GM12878 (cell line): Measurements from ENCODE around the gene GTSE1. TPM values are rescaled to one million over a fixed set of nuclear protein-coding genes. Genes with fewer than 3 reads are reported as not detected.

Experiments
- ATAC-seq: fragments of 200-7000 bp; cut with Tn5 transposase; 3 replicates; pipeline ENCODE4 v1.9.1; 2020; ENCODE audit warnings: mild to moderate bottlenecking, moderate library complexity
- BruUV-seq: library from RNA; stranded (reverse); fragments of 400-500 nt; replicated peaks from 2 replicates; lab custom pipeline; 2021; lab: Mats Ljungman, UMichigan
- CTCF ChIA-PET: fragments of 300-600 bp; sonication (Branson Sonifier 250); formaldehyde crosslinking; extraction: SDS; loops from one replicate; lab custom pipeline; 2021; ENCODE audit warnings: inconsistent platforms; lab: Yijun Ruan, JAX
- POLR2A ChIA-PET: fragments of 350-600 bp; formaldehyde crosslinking; extraction: SDS; loops from one replicate; lab custom pipeline; 2021; ENCODE audit warnings: inconsistent platforms; lab: Charles Lee
- RAD21 ChIA-PET: fragments of 300-600 bp; sonication (Branson Sonifier 250); formaldehyde crosslinking; loops from one replicate; lab custom pipeline; 2023; ENCODE audit warnings: antibody characterized with exemption; ENCODE audit not compliant: unreplicated experiment; lab: Charles Lee
- SMC1A ChIA-PET: fragments of 300-600 bp; sonication (Branson Sonifier 250); formaldehyde crosslinking; loops from one replicate; lab custom pipeline; 2023; ENCODE audit not compliant: unreplicated experiment, uncharacterized antibody; lab: Charles Lee
- DNase-seq: peaks from one replicate; pipeline ENCODE4 v3.0.0-alpha.2; 2011; ENCODE audit warnings: low read depth, low spot score
- FAIRE-seq: peaks from 3 replicates; lab custom pipeline; 2011; peaks lifted over from hg19 to GRCh38; lab: Jason Lieb, UNC
- H2AFZ ChIP-seq: 2 replicates; pipeline ENCODE4 v1.6.0; 2011; ENCODE audit warnings: low read depth, low read length, control low read depth; ENCODE audit not compliant: control insufficient read depth
- H3K27ac ChIP-seq: 2 replicates; pipeline ENCODE4 v1.5.1; 2011; ENCODE audit warnings: control low read depth; ENCODE audit not compliant: control insufficient read depth, insufficient read depth
- H3K27me3 ChIP-seq, 2 experiments: replicated peaks in 1 of 2; 2 replicates each; pipeline versions ENCODE4 v1.6.0 to v1.6.1; 2011; ENCODE audit warnings: low read length in 1 of 2; ENCODE audit not compliant: control insufficient read depth in 2 of 2, insufficient read depth in 2 of 2
- H3K36me3 ChIP-seq, 2 experiments: 2 replicates each; pipeline ENCODE4 v1.5.1; 2011; ENCODE audit warnings: low read length in 1 of 2; ENCODE audit not compliant: control insufficient read depth in 2 of 2, insufficient read depth in 2 of 2
- H3K4me1 ChIP-seq: 2 replicates; pipeline ENCODE4 v1.6.1; 2011; ENCODE audit warnings: mild to moderate bottlenecking, low read length, moderate library complexity, mixed read lengths; ENCODE audit not compliant: control insufficient read depth, insufficient read depth
- H3K4me2 ChIP-seq: 2 replicates; pipeline ENCODE4 v1.6.0; 2011; ENCODE audit warnings: control low read depth; ENCODE audit not compliant: control insufficient read depth, insufficient read depth
- H3K4me3 ChIP-seq: fragments of 200-600 bp; sonication (generic); 2 replicates; pipeline ENCODE4 v1.5.1; 2016
- H3K79me2 ChIP-seq: 2 replicates; pipeline ENCODE4 v1.6.0; 2011; ENCODE audit warnings: low read length; ENCODE audit not compliant: control insufficient read depth, insufficient read depth
- H3K9ac ChIP-seq: 2 replicates; pipeline ENCODE4 v1.8.0; 2011; ENCODE audit warnings: low read length, control low read depth, mixed read lengths; ENCODE audit not compliant: control insufficient read depth, insufficient read depth
- H3K9me3 ChIP-seq: replicated peaks from 3 replicates; pipeline ENCODE4 v1.5.1; 2011; ENCODE audit warnings: mild to moderate bottlenecking, low read length; ENCODE audit not compliant: control insufficient read depth, insufficient read depth
- H4K20me1 ChIP-seq: 2 replicates; pipeline ENCODE4 v1.6.0; 2011; ENCODE audit not compliant: control insufficient read depth, insufficient read depth
- ATF7 ChIP-seq: fragments of 450-650 bp; IDR thresholded peaks from 2 replicates; pipeline ENCODE4 v1.6.1; 2016; ENCODE audit warnings: low read depth, mild to moderate bottlenecking
- CBX5 ChIP-seq: sonication (generic); IDR thresholded peaks from 2 replicates; pipeline ENCODE4 v1.6.1; 2016; ENCODE audit warnings: low read depth, moderate library complexity, mild to moderate bottlenecking, inconsistent platforms
- EZH2 ChIP-seq: IDR thresholded peaks from 2 replicates; pipeline ENCODE4 v1.6.1; 2012; ENCODE audit warnings: low read depth, mild to moderate bottlenecking, control low read depth, inconsistent platforms, low read length, borderline replicate concordance; ENCODE audit not compliant: control insufficient read depth
- FOXK2 ChIP-seq: fragments of 450-650 bp; IDR thresholded peaks from 2 replicates; pipeline ENCODE4 v1.6.1; 2017; ENCODE audit warnings: mild to moderate bottlenecking, moderate library complexity
- GABPA ChIP-seq: IDR thresholded peaks from 2 replicates; pipeline ENCODE4 v1.6.1; 2014; ENCODE audit warnings: antibody characterized with exemption, low read depth, mild to moderate bottlenecking, inconsistent platforms
- JUND ChIP-seq: IDR thresholded peaks from 2 replicates; pipeline ENCODE4 v1.6.1; 2012; ENCODE audit warnings: low read depth, mild to moderate bottlenecking, low read length, improper control_type of control experiment, moderate library complexity
- KAT2A ChIP-seq: conservative IDR thresholded peaks from 2 replicates; pipeline ENCODE4 v1.6.1; 2011; ENCODE audit warnings: low read depth, low read length; ENCODE audit not compliant: control insufficient read depth
- NFYA ChIP-seq: IDR thresholded peaks from 2 replicates; pipeline ENCODE4 v1.6.1; 2011; ENCODE audit warnings: low read depth, mild to moderate bottlenecking, low read length, improper control_type of control experiment, borderline replicate concordance
- NFYB ChIP-seq: IDR thresholded peaks from 2 replicates; pipeline ENCODE4 v1.6.1; 2011; ENCODE audit warnings: low read depth, mild to moderate bottlenecking, low read length, improper control_type of control experiment, moderate library complexity; ENCODE audit not compliant: insufficient read depth
- NR2C1 ChIP-seq: fragments of 450-650 bp; IDR thresholded peaks from 2 replicates; pipeline ENCODE4 v1.6.1; 2017; ENCODE audit warnings: antibody characterized with exemption, mild to moderate bottlenecking, moderate library complexity
- NR2C2 ChIP-seq: IDR thresholded peaks from 2 replicates; pipeline ENCODE4 v1.6.1; 2011; ENCODE audit warnings: borderline replicate concordance, low read depth; ENCODE audit not compliant: control insufficient read depth, insufficient read length
- PAX8 ChIP-seq: fragments of 450-650 bp; IDR thresholded peaks from 2 replicates; pipeline ENCODE4 v1.6.1; 2017; ENCODE audit warnings: mild to moderate bottlenecking, moderate library complexity
- SUPT20H ChIP-seq: IDR thresholded peaks from 2 replicates; pipeline ENCODE4 v1.6.1; 2011; ENCODE audit warnings: low read depth, mild to moderate bottlenecking, low read length, moderate library complexity, borderline replicate concordance; ENCODE audit not compliant: control insufficient read depth
- TARDBP ChIP-seq: IDR thresholded peaks from 2 replicates; pipeline ENCODE4 v1.6.1; 2016; ENCODE audit warnings: borderline replicate concordance
- WRNIP1 ChIP-seq: IDR thresholded peaks from 2 replicates; pipeline ENCODE4 v1.6.1; 2011; ENCODE audit warnings: low read depth, low read length, improper control_type of control experiment, borderline replicate concordance
- WGBS: methylation state at CpG from one replicate; pipeline ENCODE4 v1.1.6; 2016; ENCODE audit warnings: low lambda C conversion rate; ENCODE audit not compliant: insufficient replicate concordance, insufficient coverage; ENCODE audit errors: missing lambda C conversion rate; 5-methylcytosine and 5-hydroxymethylcytosine counted together
- in situ Hi-C: fragments of 300-500 bp; cut with MboI; formaldehyde crosslinking; loops from 9 replicates; pipeline ENCODE4 v1.14.3; 2018; ENCODE audit warnings: mixed read lengths
- intact Hi-C: fragments of 100-400 bp; cut with micrococcal nuclease; formaldehyde crosslinking; loops from one replicate; pipeline ENCODE4 v1.14.2; 2022; ENCODE audit not compliant: unreplicated experiment
- polyA plus RNA-seq, 11 experiments: library from polyadenylated mRNA; depleted of rRNA in 4 of 11; unstranded in 6 of 11; stranded (reverse) in 5 of 11; fragments of >200 nt; fragmentation: Nextera tagmentation in 4 of 11; fragmentation: Illumina TruSeq in 1 of 11; extraction: Ambion mirVana in 4 of 11; extraction: Trizol in 1 of 11; gene quantifications; 1 replicate in 1 of 11; 2 replicates in 10 of 11; pipeline versions ENCODE4 v1.2.1 to v1.2.3, GENCODE V29; 2011 to 2016; ENCODE audit warnings: inconsistent platforms in 2 of 11, missing spikeins in 2 of 11, low read depth in 1 of 11
- total RNA-seq, 4 experiments: library from RNA; depleted of rRNA in 3 of 4; stranded (reverse); fragments of >200 nt in 3 of 4; fragmentation: Illumina TruSeq in 1 of 4; extraction: Trizol in 1 of 4; gene quantifications; 2 replicates each; pipeline versions ENCODE4 v1.2.1 to v1.2.3, GENCODE V29; 2013 to 2021
- TF ChIP-seq, protein P1 (sequence below): IDR thresholded peaks from 2 replicates; pipeline ENCODE4 v1.6.1; 2011; ENCODE audit warnings: mild to moderate bottlenecking, low read depth, low read length, moderate library complexity; ENCODE audit not compliant: insufficient replicate concordance
- TF ChIP-seq, protein P2 (sequence below): fragments of 450-650 bp; IDR thresholded peaks from 2 replicates; pipeline ENCODE4 v1.6.1; 2017; ENCODE audit warnings: low read depth, mild to moderate bottlenecking, moderate library complexity
- TF ChIP-seq, protein P3 (sequence below): fragments of 450-650 bp; IDR thresholded peaks from 2 replicates; pipeline ENCODE4 v1.6.1; 2017; ENCODE audit warnings: mild to moderate bottlenecking, moderate library complexity

Gene GTSE1
- total and polyA plus RNA-seq, 10 of the 15 experiments (the other 5 are each of a cell fraction or from before 2014, with no cell fraction given): 6.6 to 46.2 (median 32.3) TPM

DNA sequence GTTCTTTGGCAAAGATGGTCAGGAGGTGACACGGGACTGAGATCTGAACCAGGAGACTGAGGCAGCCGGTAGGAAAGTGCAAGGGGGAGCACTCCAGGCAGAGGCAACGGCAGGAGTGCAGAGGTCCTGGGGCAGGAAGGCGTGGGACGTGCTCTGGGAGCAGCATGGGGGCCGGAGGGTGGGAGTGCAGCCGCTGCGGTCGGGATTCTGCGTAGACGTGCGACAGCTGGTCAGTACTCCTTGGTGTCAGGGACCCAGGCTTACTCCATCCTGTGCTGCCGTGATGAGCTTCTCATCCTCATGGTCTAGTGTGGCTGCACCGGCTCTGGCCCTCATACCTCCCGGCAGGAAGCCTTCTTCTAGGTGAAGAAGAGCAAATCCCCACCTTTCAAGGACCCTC is 21.9 kb downstream of the GTSE1 start:
- FAIRE-seq (no peak), ATAC-seq (no peak), DNase-seq (no peak)
- intact Hi-C loops (loop anchor here (10.0 kb wide), 1 partner anchor 324 kb away; no protein-coding TSS in a partner anchor), in situ Hi-C loops (no loop called here)
- TF ChIP-seq NFYB (no peak), KAT2A (no peak), SUPT20H (no peak), NR2C1 (no peak), FOXK2 (no peak), NR2C2 (no peak), JUND (no peak), CBX5 (no peak), ATF7 (no peak), NFYA (no peak), PAX8 (no peak), EZH2 (no peak), WRNIP1 (no peak), GABPA (no peak), TARDBP (no peak)
- TF ChIP-seq, protein P1, sequence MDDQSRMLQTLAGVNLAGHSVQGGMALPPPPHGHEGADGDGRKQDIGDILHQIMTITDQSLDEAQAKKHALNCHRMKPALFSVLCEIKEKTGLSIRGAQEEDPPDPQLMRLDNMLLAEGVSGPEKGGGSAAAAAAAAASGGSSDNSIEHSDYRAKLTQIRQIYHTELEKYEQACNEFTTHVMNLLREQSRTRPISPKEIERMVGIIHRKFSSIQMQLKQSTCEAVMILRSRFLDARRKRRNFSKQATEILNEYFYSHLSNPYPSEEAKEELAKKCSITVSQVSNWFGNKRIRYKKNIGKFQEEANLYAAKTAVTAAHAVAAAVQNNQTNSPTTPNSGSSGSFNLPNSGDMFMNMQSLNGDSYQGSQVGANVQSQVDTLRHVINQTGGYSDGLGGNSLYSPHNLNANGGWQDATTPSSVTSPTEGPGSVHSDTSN: no peak
- TF ChIP-seq, protein P2, sequence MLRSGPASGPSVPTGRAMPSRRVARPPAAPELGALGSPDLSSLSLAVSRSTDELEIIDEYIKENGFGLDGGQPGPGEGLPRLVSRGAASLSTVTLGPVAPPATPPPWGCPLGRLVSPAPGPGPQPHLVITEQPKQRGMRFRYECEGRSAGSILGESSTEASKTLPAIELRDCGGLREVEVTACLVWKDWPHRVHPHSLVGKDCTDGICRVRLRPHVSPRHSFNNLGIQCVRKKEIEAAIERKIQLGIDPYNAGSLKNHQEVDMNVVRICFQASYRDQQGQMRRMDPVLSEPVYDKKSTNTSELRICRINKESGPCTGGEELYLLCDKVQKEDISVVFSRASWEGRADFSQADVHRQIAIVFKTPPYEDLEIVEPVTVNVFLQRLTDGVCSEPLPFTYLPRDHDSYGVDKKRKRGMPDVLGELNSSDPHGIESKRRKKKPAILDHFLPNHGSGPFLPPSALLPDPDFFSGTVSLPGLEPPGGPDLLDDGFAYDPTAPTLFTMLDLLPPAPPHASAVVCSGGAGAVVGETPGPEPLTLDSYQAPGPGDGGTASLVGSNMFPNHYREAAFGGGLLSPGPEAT: no peak
- TF ChIP-seq, protein P3, sequence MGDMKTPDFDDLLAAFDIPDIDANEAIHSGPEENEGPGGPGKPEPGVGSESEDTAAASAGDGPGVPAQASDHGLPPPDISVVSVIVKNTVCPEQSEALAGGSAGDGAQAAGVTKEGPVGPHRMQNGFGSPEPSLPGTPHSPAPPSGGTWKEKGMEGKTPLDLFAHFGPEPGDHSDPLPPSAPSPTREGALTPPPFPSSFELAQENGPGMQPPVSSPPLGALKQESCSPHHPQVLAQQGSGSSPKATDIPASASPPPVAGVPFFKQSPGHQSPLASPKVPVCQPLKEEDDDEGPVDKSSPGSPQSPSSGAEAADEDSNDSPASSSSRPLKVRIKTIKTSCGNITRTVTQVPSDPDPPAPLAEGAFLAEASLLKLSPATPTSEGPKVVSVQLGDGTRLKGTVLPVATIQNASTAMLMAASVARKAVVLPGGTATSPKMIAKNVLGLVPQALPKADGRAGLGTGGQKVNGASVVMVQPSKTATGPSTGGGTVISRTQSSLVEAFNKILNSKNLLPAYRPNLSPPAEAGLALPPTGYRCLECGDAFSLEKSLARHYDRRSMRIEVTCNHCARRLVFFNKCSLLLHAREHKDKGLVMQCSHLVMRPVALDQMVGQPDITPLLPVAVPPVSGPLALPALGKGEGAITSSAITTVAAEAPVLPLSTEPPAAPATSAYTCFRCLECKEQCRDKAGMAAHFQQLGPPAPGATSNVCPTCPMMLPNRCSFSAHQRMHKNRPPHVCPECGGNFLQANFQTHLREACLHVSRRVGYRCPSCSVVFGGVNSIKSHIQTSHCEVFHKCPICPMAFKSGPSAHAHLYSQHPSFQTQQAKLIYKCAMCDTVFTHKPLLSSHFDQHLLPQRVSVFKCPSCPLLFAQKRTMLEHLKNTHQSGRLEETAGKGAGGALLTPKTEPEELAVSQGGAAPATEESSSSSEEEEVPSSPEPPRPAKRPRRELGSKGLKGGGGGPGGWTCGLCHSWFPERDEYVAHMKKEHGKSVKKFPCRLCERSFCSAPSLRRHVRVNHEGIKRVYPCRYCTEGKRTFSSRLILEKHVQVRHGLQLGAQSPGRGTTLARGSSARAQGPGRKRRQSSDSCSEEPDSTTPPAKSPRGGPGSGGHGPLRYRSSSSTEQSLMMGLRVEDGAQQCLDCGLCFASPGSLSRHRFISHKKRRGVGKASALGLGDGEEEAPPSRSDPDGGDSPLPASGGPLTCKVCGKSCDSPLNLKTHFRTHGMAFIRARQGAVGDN: no peak
- BruUV-seq: no TSS peak
- Histone ChIP-seq H3K27me3 (no peaks in the 10 kb centered on the region), H3K4me1 (no peaks in the 10 kb centered on the region), H3K27ac (no peak overlapping the region), H3K4me3 (no peak overlapping the region), H3K9me3 (no peaks in the 10 kb centered on the region), H3K79me2 (no peaks in the 10 kb centered on the region), H2AFZ (no peak overlapping the region), H4K20me1 (no peaks in the 10 kb centered on the region; the same call in 1 of the 2 replicates), H3K4me2 (no peak overlapping the region), H3K36me3 (peaks cover 15 to 45% of the 10 kb centered on the region in 2 experiments; a peak in 3 of 4 replicates), H3K9ac (no peak overlapping the region)
- CTCF ChIA-PET: no interaction called here
- POLR2A ChIA-PET: no interaction called here
- 94% methylated on average over 10 of the region's 15 CpGs for WGBS
- SMC1A ChIA-PET: no interaction called here
- RAD21 ChIA-PET: no interaction called here
